ENCODE measurements around the gene MVD. TPM values are rescaled to one million over a fixed set of nuclear protein-coding genes. Genes with fewer than 3 reads are reported as not detected.
"Not testable (repeated sequence)": the region's sequence is repeated elsewhere in the genome, so short reads cannot be mapped to it uniquely, and the experiment has no call there.

The MVD gene
- total RNA-seq, 4 donors from 2014 or later, result 2.4 to 22.1 (median 15.0) TPM

DNA sequence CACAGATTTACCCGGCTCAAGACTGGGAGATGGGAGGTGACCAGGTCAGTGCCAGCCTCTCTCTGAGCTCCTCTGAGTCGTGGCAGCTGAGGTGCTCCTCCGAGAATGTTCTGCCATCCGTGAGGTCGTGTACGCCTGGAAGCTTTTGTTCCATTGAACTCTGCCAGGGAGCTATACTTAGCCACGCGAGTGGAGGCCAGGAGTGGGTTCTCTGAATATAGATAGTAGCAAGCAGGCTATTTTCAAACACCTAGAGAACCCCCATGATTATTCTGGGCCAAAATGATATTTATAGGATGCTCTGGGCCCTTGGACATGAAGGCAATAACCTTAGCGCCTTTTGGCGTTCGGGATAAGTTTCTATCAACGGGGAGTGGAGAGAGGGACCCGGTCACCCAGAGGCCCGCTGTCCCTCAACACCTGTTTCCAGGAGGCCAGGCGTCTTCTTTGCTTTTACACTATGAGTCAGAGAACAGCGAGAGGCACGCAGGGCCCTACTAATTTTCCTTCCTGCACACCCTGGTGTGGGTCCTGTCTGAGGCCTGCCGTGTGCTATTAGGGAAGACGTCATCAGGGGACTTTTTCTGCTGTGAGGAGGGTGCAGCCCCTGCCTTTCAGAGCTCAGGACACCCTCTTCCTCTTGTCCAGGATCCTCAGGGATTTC, 11.0 kb upstream of the MVD start:
- Histone ChIP-seq H3K4me1 (no peaks in the 10 kb centered on the region), H3K27ac (no peak overlapping the region), H3K27me3 (no peaks in the 10 kb centered on the region), H3K36me3 (no peaks in the 10 kb centered on the region), H3K9me3 (no peaks in the 10 kb centered on the region), H3K4me3 (no peak overlapping the region)
- TF ChIP-seq POLR2A (IDR thresholded peaks at IDR 0.05), result no peak
- TF ChIP-seq, protein P1, sequence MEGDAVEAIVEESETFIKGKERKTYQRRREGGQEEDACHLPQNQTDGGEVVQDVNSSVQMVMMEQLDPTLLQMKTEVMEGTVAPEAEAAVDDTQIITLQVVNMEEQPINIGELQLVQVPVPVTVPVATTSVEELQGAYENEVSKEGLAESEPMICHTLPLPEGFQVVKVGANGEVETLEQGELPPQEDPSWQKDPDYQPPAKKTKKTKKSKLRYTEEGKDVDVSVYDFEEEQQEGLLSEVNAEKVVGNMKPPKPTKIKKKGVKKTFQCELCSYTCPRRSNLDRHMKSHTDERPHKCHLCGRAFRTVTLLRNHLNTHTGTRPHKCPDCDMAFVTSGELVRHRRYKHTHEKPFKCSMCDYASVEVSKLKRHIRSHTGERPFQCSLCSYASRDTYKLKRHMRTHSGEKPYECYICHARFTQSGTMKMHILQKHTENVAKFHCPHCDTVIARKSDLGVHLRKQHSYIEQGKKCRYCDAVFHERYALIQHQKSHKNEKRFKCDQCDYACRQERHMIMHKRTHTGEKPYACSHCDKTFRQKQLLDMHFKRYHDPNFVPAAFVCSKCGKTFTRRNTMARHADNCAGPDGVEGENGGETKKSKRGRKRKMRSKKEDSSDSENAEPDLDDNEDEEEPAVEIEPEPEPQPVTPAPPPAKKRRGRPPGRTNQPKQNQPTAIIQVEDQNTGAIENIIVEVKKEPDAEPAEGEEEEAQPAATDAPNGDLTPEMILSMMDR (IDR thresholded peaks at IDR 0.05), result no peak
- intact Hi-C loops (cut with DNase I; ENCODE audit: low total_unique reads), result no loop called here
- DNase-seq, result no peak

- no peaks in the 10 kb centered on the region for H3K36me3 ChIP-seq
- DNase-seq, result no peak
- intact Hi-C loops (cut with DNase I; ENCODE audit: low total_unique reads), result no loop called here
- H3K27me3 ChIP-seq, result no peaks in the 10 kb centered on the region
- H3K4me3 ChIP-seq, result no peak overlapping the region
- no peaks in the 10 kb centered on the region for H3K9me3 ChIP-seq
- no peak for TF ChIP-seq POLR2A (IDR thresholded peaks at IDR 0.05)
- H3K4me1 ChIP-seq, result no peaks in the 10 kb centered on the region
- H3K27ac ChIP-seq, result no peak overlapping the region
Observed at GRCh38 chr16:88672776-88673175, 9.9 kb upstream of the MVD start.

DNA sequence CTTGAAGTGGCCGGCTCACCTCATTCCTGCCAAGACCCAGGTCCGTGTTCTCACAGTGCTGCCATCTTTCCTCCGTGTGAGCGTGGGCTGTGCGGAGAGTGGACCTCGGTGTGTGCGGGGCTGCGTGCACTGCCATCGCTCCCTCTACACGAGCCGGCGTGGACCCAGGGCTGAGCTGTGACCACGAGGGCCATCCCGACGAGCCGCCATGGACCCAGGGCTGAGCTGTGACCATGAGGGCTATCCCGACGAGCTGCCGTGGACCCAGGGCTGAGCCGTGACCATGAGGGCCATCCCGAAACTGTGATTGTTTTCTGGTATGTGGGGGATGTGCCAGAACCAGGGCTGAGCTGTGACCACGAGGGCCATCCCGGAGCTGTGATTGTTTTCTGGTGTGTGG, 8.9 kb upstream of the MVD start:
- H3K27me3 ChIP-seq, result no peaks in the 10 kb centered on the region
- H3K9me3 ChIP-seq, result no peaks in the 10 kb centered on the region
- H3K27ac ChIP-seq, result no peak overlapping the region
- no peak overlapping the region for H3K4me3 ChIP-seq
- intact Hi-C loops (cut with DNase I; ENCODE audit: low total_unique reads), result no loop called here
- no peaks in the 10 kb centered on the region for H3K36me3 ChIP-seq
- DNase-seq, result no peak
- TF ChIP-seq, protein P1 (IDR thresholded peaks at IDR 0.05), result no peak
- H3K4me1 ChIP-seq, result no peaks in the 10 kb centered on the region

GRCh38 chr16:88669980-88670379, 7.1 kb upstream of the MVD start:
- no peak for TF ChIP-seq POLR2A (IDR thresholded peaks at IDR 0.05)
- TF ChIP-seq, protein P1 (IDR thresholded peaks at IDR 0.05), result no peak
- no peaks in the 10 kb centered on the region for H3K4me1 ChIP-seq
- H3K36me3 ChIP-seq, result no peaks in the 10 kb centered on the region

GRCh38 chr16:88669493-88669892, 6.6 kb upstream of the MVD start:
- DNase-seq; H3K36me3 ChIP-seq; H3K27me3 ChIP-seq; H3K9me3 ChIP-seq; intact Hi-C loops (cut with DNase I; ENCODE audit: low total_unique reads); H3K27ac ChIP-seq; H3K4me1 ChIP-seq; H3K4me3 ChIP-seq: not testable (repeated sequence)

More at GRCh38 chr16:88669980-88670379, 7.1 kb upstream of the MVD start:
- Histone ChIP-seq H3K9me3 (no peaks in the 10 kb centered on the region), H3K27me3 (no peaks in the 10 kb centered on the region), H3K27ac (no peak overlapping the region), H3K4me3 (no peak overlapping the region)
- intact Hi-C loops (cut with DNase I; ENCODE audit: low total_unique reads), result no loop called here
- no peak for DNase-seq

- Histone ChIP-seq H3K36me3 (no peaks in the 10 kb centered on the region), H3K4me1 (no peaks in the 10 kb centered on the region), H3K4me3 (no peak overlapping the region), H3K27me3 (no peaks in the 10 kb centered on the region), H3K27ac (no peak overlapping the region), H3K9me3 (no peaks in the 10 kb centered on the region)
- intact Hi-C loops (cut with DNase I; ENCODE audit: low total_unique reads), result no loop called here
- no peak for DNase-seq
- TF ChIP-seq, protein P1 (IDR thresholded peaks at IDR 0.05), result no peak
- TF ChIP-seq POLR2A (IDR thresholded peaks at IDR 0.05), result no peak
Observed at GRCh38 chr16:88667461-88667860, 4.6 kb upstream of the MVD start.
